GM12878 (cell line): ENCODE results near the gene CNPPD1. TPM values are rescaled to one million over a fixed set of nuclear protein-coding genes. Genes with fewer than 3 reads are reported as not detected.

Experiments used
- ATAC-seq: fragments of 200-7000 bp; cut with Tn5 transposase; 3 replicates; pipeline ENCODE4 v1.9.1; 2020; ENCODE audit warnings: mild to moderate bottlenecking, moderate library complexity
- BruUV-seq: library from RNA; stranded (reverse); fragments of 400-500 nt; replicated peaks from 2 replicates; lab custom pipeline; 2021; lab: Mats Ljungman, UMichigan
- CTCF ChIA-PET: fragments of 300-600 bp; sonication (Branson Sonifier 250); formaldehyde crosslinking; extraction: SDS; loops from one replicate; lab custom pipeline; 2021; ENCODE audit warnings: inconsistent platforms; lab: Yijun Ruan, JAX
- POLR2A ChIA-PET: fragments of 350-600 bp; formaldehyde crosslinking; extraction: SDS; loops from one replicate; lab custom pipeline; 2021; ENCODE audit warnings: inconsistent platforms; lab: Charles Lee
- RAD21 ChIA-PET: fragments of 300-600 bp; sonication (Branson Sonifier 250); formaldehyde crosslinking; loops from one replicate; lab custom pipeline; 2023; ENCODE audit warnings: antibody characterized with exemption; ENCODE audit not compliant: unreplicated experiment; lab: Charles Lee
- SMC1A ChIA-PET: fragments of 300-600 bp; sonication (Branson Sonifier 250); formaldehyde crosslinking; loops from one replicate; lab custom pipeline; 2023; ENCODE audit not compliant: unreplicated experiment, uncharacterized antibody; lab: Charles Lee
- DNase-seq: peaks from one replicate; pipeline ENCODE4 v3.0.0-alpha.2; 2011; ENCODE audit warnings: low read depth, low spot score
- FAIRE-seq: peaks from 3 replicates; lab custom pipeline; 2011; peaks lifted over from hg19 to GRCh38; lab: Jason Lieb, UNC
- H2AFZ ChIP-seq: 2 replicates; pipeline ENCODE4 v1.6.0; 2011; ENCODE audit warnings: low read depth, low read length, control low read depth; ENCODE audit not compliant: control insufficient read depth
- H3K27ac ChIP-seq: 2 replicates; pipeline ENCODE4 v1.5.1; 2011; ENCODE audit warnings: control low read depth; ENCODE audit not compliant: control insufficient read depth, insufficient read depth
- H3K27me3 ChIP-seq, 2 experiments: replicated peaks in 1 of 2; 2 replicates each; pipeline versions ENCODE4 v1.6.0 to v1.6.1; 2011; ENCODE audit warnings: low read length in 1 of 2; ENCODE audit not compliant: control insufficient read depth in 2 of 2, insufficient read depth in 2 of 2
- H3K36me3 ChIP-seq, 2 experiments: 2 replicates each; pipeline ENCODE4 v1.5.1; 2011; ENCODE audit warnings: low read length in 1 of 2; ENCODE audit not compliant: control insufficient read depth in 2 of 2, insufficient read depth in 2 of 2
- H3K4me1 ChIP-seq: 2 replicates; pipeline ENCODE4 v1.6.1; 2011; ENCODE audit warnings: mild to moderate bottlenecking, low read length, moderate library complexity, mixed read lengths; ENCODE audit not compliant: control insufficient read depth, insufficient read depth
- H3K4me2 ChIP-seq: 2 replicates; pipeline ENCODE4 v1.6.0; 2011; ENCODE audit warnings: control low read depth; ENCODE audit not compliant: control insufficient read depth, insufficient read depth
- H3K4me3 ChIP-seq: fragments of 200-600 bp; sonication (generic); 2 replicates; pipeline ENCODE4 v1.5.1; 2016
- H3K79me2 ChIP-seq: 2 replicates; pipeline ENCODE4 v1.6.0; 2011; ENCODE audit warnings: low read length; ENCODE audit not compliant: control insufficient read depth, insufficient read depth
- H3K9ac ChIP-seq: 2 replicates; pipeline ENCODE4 v1.8.0; 2011; ENCODE audit warnings: low read length, control low read depth, mixed read lengths; ENCODE audit not compliant: control insufficient read depth, insufficient read depth
- H3K9me3 ChIP-seq: replicated peaks from 3 replicates; pipeline ENCODE4 v1.5.1; 2011; ENCODE audit warnings: mild to moderate bottlenecking, low read length; ENCODE audit not compliant: control insufficient read depth, insufficient read depth
- H4K20me1 ChIP-seq: 2 replicates; pipeline ENCODE4 v1.6.0; 2011; ENCODE audit not compliant: control insufficient read depth, insufficient read depth
- EZH2 ChIP-seq: IDR thresholded peaks from 2 replicates; pipeline ENCODE4 v1.6.1; 2012; ENCODE audit warnings: low read depth, mild to moderate bottlenecking, control low read depth, inconsistent platforms, low read length, borderline replicate concordance; ENCODE audit not compliant: control insufficient read depth
- NFIC ChIP-seq: IDR thresholded peaks from 2 replicates; pipeline ENCODE4 v1.6.1; 2012; ENCODE audit warnings: low read depth, mild to moderate bottlenecking, inconsistent platforms, low read length, moderate library complexity
- NKRF ChIP-seq: fragments of 450-650 bp; conservative IDR thresholded peaks from 2 replicates; pipeline ENCODE4 v1.6.1; 2017; ENCODE audit warnings: mild to moderate bottlenecking, moderate library complexity
- POLR2A ChIP-seq: IDR thresholded peaks from 2 replicates; pipeline ENCODE4 v1.6.1; 2011; ENCODE audit warnings: low read depth, mild to moderate bottlenecking, low read length
- REST ChIP-seq: IDR thresholded peaks from 2 replicates; pipeline ENCODE4 v1.6.1; 2012; ENCODE audit warnings: mild to moderate bottlenecking, low read depth, low read length
- RUNX3 ChIP-seq: IDR thresholded peaks from 2 replicates; pipeline ENCODE4 v1.6.1; 2012; ENCODE audit warnings: low read length, inconsistent platforms
- SMAD5 ChIP-seq: IDR thresholded peaks from 2 replicates; pipeline ENCODE4 v1.6.1; 2016; ENCODE audit warnings: antibody characterized with exemption, low read depth
- SMARCA5 ChIP-seq: fragments of 450-650 bp; IDR thresholded peaks from 2 replicates; pipeline ENCODE4 v1.6.1; 2017; ENCODE audit warnings: mild to moderate bottlenecking
- ZBTB4 ChIP-seq: fragments of 450-650 bp; formaldehyde crosslinking; IDR thresholded peaks from 2 replicates; pipeline ENCODE4 v1.4.0; 2022; ENCODE audit warnings: mild to moderate bottlenecking, moderate library complexity
- WGBS: methylation state at CpG from one replicate; pipeline ENCODE4 v1.1.6; 2016; ENCODE audit warnings: low lambda C conversion rate; ENCODE audit not compliant: insufficient replicate concordance, insufficient coverage; ENCODE audit errors: missing lambda C conversion rate; 5-methylcytosine and 5-hydroxymethylcytosine counted together
- in situ Hi-C: fragments of 300-500 bp; cut with MboI; formaldehyde crosslinking; loops from 9 replicates; pipeline ENCODE4 v1.14.3; 2018; ENCODE audit warnings: mixed read lengths
- intact Hi-C: fragments of 100-400 bp; cut with micrococcal nuclease; formaldehyde crosslinking; loops from one replicate; pipeline ENCODE4 v1.14.2; 2022; ENCODE audit not compliant: unreplicated experiment
- polyA plus RNA-seq, 11 experiments: library from polyadenylated mRNA; depleted of rRNA in 4 of 11; unstranded in 6 of 11; stranded (reverse) in 5 of 11; fragments of >200 nt; fragmentation: Nextera tagmentation in 4 of 11; fragmentation: Illumina TruSeq in 1 of 11; extraction: Ambion mirVana in 4 of 11; extraction: Trizol in 1 of 11; gene quantifications; 1 replicate in 1 of 11; 2 replicates in 10 of 11; pipeline versions ENCODE4 v1.2.1 to v1.2.3, GENCODE V29; 2011 to 2016; ENCODE audit warnings: inconsistent platforms in 2 of 11, missing spikeins in 2 of 11, low read depth in 1 of 11
- total RNA-seq, 4 experiments: library from RNA; depleted of rRNA in 3 of 4; stranded (reverse); fragments of >200 nt in 3 of 4; fragmentation: Illumina TruSeq in 1 of 4; extraction: Trizol in 1 of 4; gene quantifications; 2 replicates each; pipeline versions ENCODE4 v1.2.1 to v1.2.3, GENCODE V29; 2013 to 2021

Gene CNPPD1
- total and polyA plus RNA-seq, 10 of the 15 experiments (the other 5 are each of a cell fraction or from before 2014, with no cell fraction given): 12.2 to 86.6 (median 43.4) TPM

- no peak for TF ChIP-seq REST
- no peak for TF ChIP-seq EZH2
- no peak for TF ChIP-seq RUNX3
- TF ChIP-seq, all 136 proteins: peak for 0
Observed at GRCh38 chr2:219219784-219220532, 43.2 kb upstream of the CNPPD1 start (continued).

- no peaks in the 10 kb centered on the region for H3K9me3 ChIP-seq
- in situ Hi-C loops (no loop called here), intact Hi-C loops (loop anchor here (2.0 kb wide), 1 partner anchor 76 kb away; no protein-coding TSS in a partner anchor)
- ChIA-PET POLR2A (interaction anchor here (0.6 to 3.8 kb wide), 9 partner anchors 11 to 332 kb away, joined by 3 to 21 read pairs (median 5); partner anchors contain the start of genes ANKZF1, ATG9A, CNPPD1 and GLB1L), RAD21 (interaction anchor here (0.9 to 2.2 kb wide), 3 partner anchors 11 to 59 kb away, joined by 3 to 11 read pairs (median 4); partner anchors contain the start of genes ANKZF1 and ATG9A), SMC1A (interaction anchor here (0.7 to 1.8 kb wide), 8 partner anchors 10 to 61 kb away, joined by 3 to 8 read pairs (median 4); partner anchors contain the start of genes ANKZF1, ATG9A, CNPPD1 and GLB1L), CTCF (interaction anchor here (0.6 to 1.7 kb wide), 4 partner anchors 9 to 76 kb away, joined by 3 to 5 read pairs (median 3); no protein-coding TSS in a partner anchor)
- BruUV-seq: no TSS peak
- ATAC-seq: peak; percentile 92
- peak within 1 kb of the TSS; percentile 92 for H3K4me3 ChIP-seq
- peak within 1 kb of the TSS; percentile 79 for H2AFZ ChIP-seq
- WGBS: 28% methylated on average over 71 of the region's 71 CpGs
- H3K36me3 ChIP-seq: peaks cover 12 to 27% of the 10 kb centered on the region in 2 experiments
- peak within 1 kb of the TSS; percentile 63 for H3K27ac ChIP-seq
- FAIRE-seq: peak; percentile 92
- peaks cover 14% of the 10 kb centered on the region for H3K79me2 ChIP-seq
- no peaks in the 10 kb centered on the region; the same call in 1 of the 2 replicates for H4K20me1 ChIP-seq
- H3K4me2 ChIP-seq: peak within 1 kb of the TSS; percentile 99
- peaks cover 16% of the 10 kb centered on the region for H3K4me1 ChIP-seq
- H3K27me3 ChIP-seq: no peaks in the 10 kb centered on the region
- H3K9ac ChIP-seq: peak within 1 kb of the TSS; percentile 76
- DNase-seq: peak; percentile 63
- TF ChIP-seq ZBTB4 (CRISPR knock-in tag): no peak
- TF ChIP-seq NKRF: peak; percentile 23; the same call in 1 of the 2 replicates
- peak; percentile 49 for TF ChIP-seq SMARCA5
- TF ChIP-seq NFIC: no peak
- TF ChIP-seq SMAD5: no peak
- peak; percentile 95 for TF ChIP-seq POLR2A
Observed at GRCh38 chr2:219218732-219219701, 42.3 kb upstream of the CNPPD1 start, which contains the start of gene ABCB6. Gene ABCB6, minus strand, starts transcription at chr2:219218958. Its CDS starts 285 bp downstream, at chr2:219218673.
